GM19099 (cell line): Measurements from ENCODE around the gene XCR1.

Experiments
- POLR2A ChIP-seq: IDR thresholded peaks from 3 replicates; pipeline ENCODE4 v1.6.1; 2011; ENCODE audit warnings: low read depth; ENCODE audit not compliant: insufficient read length; ENCODE audit errors: extremely low read depth

XCR1 gene

GRCh38 chr3:45980819-45981218 lies 46.5 kb downstream of the XCR1 start:
- TF ChIP-seq POLR2A = no peak

GRCh38 chr3:45980229-45980813 lies 47.0 kb downstream of the XCR1 start:
- TF ChIP-seq POLR2A = no peak

GRCh38 chr3:45979378-45979777 lies 47.9 kb downstream of the XCR1 start:
- TF ChIP-seq POLR2A = no peak

GRCh38 chr3:45978006-45978761 lies 49.1 kb downstream of the XCR1 start:
- TF ChIP-seq POLR2A = no peak

- no peak for TF ChIP-seq POLR2A
Observed at GRCh38 chr3:45976191-45977091, 50.8 kb downstream of the XCR1 start.

- no peak for TF ChIP-seq POLR2A
Observed at GRCh38 chr3:45975686-45976085, 51.6 kb downstream of the XCR1 start.

GRCh38 chr3:45974686-45975085 lies 52.6 kb downstream of the XCR1 start:
- TF ChIP-seq POLR2A = no peak

- no peak for TF ChIP-seq POLR2A
Observed at GRCh38 chr3:45972534-45973402, 54.5 kb downstream of the XCR1 start.

GRCh38 chr3:45969953-45970352 lies 57.3 kb downstream of the XCR1 start:
- TF ChIP-seq POLR2A = no peak

- TF ChIP-seq POLR2A = no peak
Observed at GRCh38 chr3:45969116-45969515, 58.2 kb downstream of the XCR1 start.

GRCh38 chr3:45968706-45969105 lies 58.6 kb downstream of the XCR1 start:
- no peak for TF ChIP-seq POLR2A

GRCh38 chr3:45968149-45968548 lies 59.1 kb downstream of the XCR1 start:
- TF ChIP-seq POLR2A = no peak

- no peak for TF ChIP-seq POLR2A
Observed at GRCh38 chr3:45967724-45968123, 59.6 kb downstream of the XCR1 start.
